GM12878 (cell line): ENCODE results near the gene ZNF462. TPM values are rescaled to one million over a fixed set of nuclear protein-coding genes. Genes with fewer than 3 reads are reported as not detected.
A peak's percentile ranks its signal among the peaks of the same experiment; 100 is the strongest.

Experiments
- ATAC-seq: fragments of 200-7000 bp; cut with Tn5 transposase; 3 replicates; pipeline ENCODE4 v1.9.1; 2020; ENCODE audit warnings: mild to moderate bottlenecking, moderate library complexity
- BruUV-seq: library from RNA; stranded (reverse); fragments of 400-500 nt; replicated peaks from 2 replicates; lab custom pipeline; 2021; lab: Mats Ljungman, UMichigan
- CTCF ChIA-PET: fragments of 300-600 bp; sonication (Branson Sonifier 250); formaldehyde crosslinking; extraction: SDS; loops from one replicate; lab custom pipeline; 2021; ENCODE audit warnings: inconsistent platforms; lab: Yijun Ruan, JAX
- POLR2A ChIA-PET: fragments of 350-600 bp; formaldehyde crosslinking; extraction: SDS; loops from one replicate; lab custom pipeline; 2021; ENCODE audit warnings: inconsistent platforms; lab: Charles Lee
- RAD21 ChIA-PET: fragments of 300-600 bp; sonication (Branson Sonifier 250); formaldehyde crosslinking; loops from one replicate; lab custom pipeline; 2023; ENCODE audit warnings: antibody characterized with exemption; ENCODE audit not compliant: unreplicated experiment; lab: Charles Lee
- SMC1A ChIA-PET: fragments of 300-600 bp; sonication (Branson Sonifier 250); formaldehyde crosslinking; loops from one replicate; lab custom pipeline; 2023; ENCODE audit not compliant: unreplicated experiment, uncharacterized antibody; lab: Charles Lee
- DNase-seq: peaks from one replicate; pipeline ENCODE4 v3.0.0-alpha.2; 2011; ENCODE audit warnings: low read depth, low spot score
- FAIRE-seq: peaks from 3 replicates; lab custom pipeline; 2011; peaks lifted over from hg19 to GRCh38; lab: Jason Lieb, UNC
- H2AFZ ChIP-seq: 2 replicates; pipeline ENCODE4 v1.6.0; 2011; ENCODE audit warnings: low read depth, low read length, control low read depth; ENCODE audit not compliant: control insufficient read depth
- H3K27ac ChIP-seq: 2 replicates; pipeline ENCODE4 v1.5.1; 2011; ENCODE audit warnings: control low read depth; ENCODE audit not compliant: control insufficient read depth, insufficient read depth
- H3K27me3 ChIP-seq, 2 experiments: replicated peaks in 1 of 2; 2 replicates each; pipeline versions ENCODE4 v1.6.0 to v1.6.1; 2011; ENCODE audit warnings: low read length in 1 of 2; ENCODE audit not compliant: control insufficient read depth in 2 of 2, insufficient read depth in 2 of 2
- H3K36me3 ChIP-seq, 2 experiments: 2 replicates each; pipeline ENCODE4 v1.5.1; 2011; ENCODE audit warnings: low read length in 1 of 2; ENCODE audit not compliant: control insufficient read depth in 2 of 2, insufficient read depth in 2 of 2
- H3K4me1 ChIP-seq: 2 replicates; pipeline ENCODE4 v1.6.1; 2011; ENCODE audit warnings: mild to moderate bottlenecking, low read length, moderate library complexity, mixed read lengths; ENCODE audit not compliant: control insufficient read depth, insufficient read depth
- H3K4me2 ChIP-seq: 2 replicates; pipeline ENCODE4 v1.6.0; 2011; ENCODE audit warnings: control low read depth; ENCODE audit not compliant: control insufficient read depth, insufficient read depth
- H3K4me3 ChIP-seq: fragments of 200-600 bp; sonication (generic); 2 replicates; pipeline ENCODE4 v1.5.1; 2016
- H3K79me2 ChIP-seq: 2 replicates; pipeline ENCODE4 v1.6.0; 2011; ENCODE audit warnings: low read length; ENCODE audit not compliant: control insufficient read depth, insufficient read depth
- H3K9ac ChIP-seq: 2 replicates; pipeline ENCODE4 v1.8.0; 2011; ENCODE audit warnings: low read length, control low read depth, mixed read lengths; ENCODE audit not compliant: control insufficient read depth, insufficient read depth
- H3K9me3 ChIP-seq: replicated peaks from 3 replicates; pipeline ENCODE4 v1.5.1; 2011; ENCODE audit warnings: mild to moderate bottlenecking, low read length; ENCODE audit not compliant: control insufficient read depth, insufficient read depth
- H4K20me1 ChIP-seq: 2 replicates; pipeline ENCODE4 v1.6.0; 2011; ENCODE audit not compliant: control insufficient read depth, insufficient read depth
- BMI1 ChIP-seq: fragments of 450-650 bp; IDR thresholded peaks from 2 replicates; pipeline ENCODE4 v1.6.1; 2016; ENCODE audit warnings: mild to moderate bottlenecking, moderate library complexity, borderline replicate concordance
- HSF1 ChIP-seq: fragments of 150-350 bp; IDR thresholded peaks from 2 replicates; pipeline ENCODE4 v1.6.1; 2014; ENCODE audit warnings: mild to moderate bottlenecking, low read depth, low read length
- IRF5 ChIP-seq: fragments of 450-650 bp; IDR thresholded peaks from 2 replicates; pipeline ENCODE4 v1.6.1; 2017; ENCODE audit warnings: borderline replicate concordance
- MEF2B ChIP-seq: fragments of 450-650 bp; IDR thresholded peaks from 2 replicates; pipeline ENCODE4 v1.6.1; 2018; ENCODE audit warnings: mild to moderate bottlenecking, moderate library complexity; ENCODE audit not compliant: partially characterized antibody, poor library complexity, severe bottlenecking
- PKNOX1 ChIP-seq: fragments of 450-650 bp; IDR thresholded peaks from 2 replicates; pipeline ENCODE4 v1.6.1; 2016; ENCODE audit warnings: mild to moderate bottlenecking
- RELB ChIP-seq: fragments of 450-650 bp; IDR thresholded peaks from 2 replicates; pipeline ENCODE4 v1.6.1; 2017; ENCODE audit warnings: low read depth, mild to moderate bottlenecking, moderate library complexity
- RUNX3 ChIP-seq: IDR thresholded peaks from 2 replicates; pipeline ENCODE4 v1.6.1; 2012; ENCODE audit warnings: low read length, inconsistent platforms
- SIN3A ChIP-seq: IDR thresholded peaks from 2 replicates; pipeline ENCODE4 v1.6.1; 2012; ENCODE audit warnings: low read depth, low read length, improper control_type of control experiment
- ZBTB40 ChIP-seq: fragments of 450-650 bp; IDR thresholded peaks from 2 replicates; pipeline ENCODE4 v1.6.1; 2016; ENCODE audit warnings: mild to moderate bottlenecking, moderate library complexity, borderline replicate concordance
- WGBS: methylation state at CpG from one replicate; pipeline ENCODE4 v1.1.6; 2016; ENCODE audit warnings: low lambda C conversion rate; ENCODE audit not compliant: insufficient replicate concordance, insufficient coverage; ENCODE audit errors: missing lambda C conversion rate; 5-methylcytosine and 5-hydroxymethylcytosine counted together
- in situ Hi-C: fragments of 300-500 bp; cut with MboI; formaldehyde crosslinking; loops from 9 replicates; pipeline ENCODE4 v1.14.3; 2018; ENCODE audit warnings: mixed read lengths
- intact Hi-C: fragments of 100-400 bp; cut with micrococcal nuclease; formaldehyde crosslinking; loops from one replicate; pipeline ENCODE4 v1.14.2; 2022; ENCODE audit not compliant: unreplicated experiment
- polyA plus RNA-seq, 11 experiments: library from polyadenylated mRNA; depleted of rRNA in 4 of 11; unstranded in 6 of 11; stranded (reverse) in 5 of 11; fragments of >200 nt; fragmentation: Nextera tagmentation in 4 of 11; fragmentation: Illumina TruSeq in 1 of 11; extraction: Ambion mirVana in 4 of 11; extraction: Trizol in 1 of 11; gene quantifications; 1 replicate in 1 of 11; 2 replicates in 10 of 11; pipeline versions ENCODE4 v1.2.1 to v1.2.3, GENCODE V29; 2011 to 2016; ENCODE audit warnings: inconsistent platforms in 2 of 11, missing spikeins in 2 of 11, low read depth in 1 of 11
- total RNA-seq, 4 experiments: library from RNA; depleted of rRNA in 3 of 4; stranded (reverse); fragments of >200 nt in 3 of 4; fragmentation: Illumina TruSeq in 1 of 4; extraction: Trizol in 1 of 4; gene quantifications; 2 replicates each; pipeline versions ENCODE4 v1.2.1 to v1.2.3, GENCODE V29; 2013 to 2021

Gene ZNF462
- total and polyA plus RNA-seq, 10 of the 15 experiments (the other 5 are each of a cell fraction or from before 2014, with no cell fraction given), result 0.27 to 13.7 (median 0.55) TPM

- TF ChIP-seq RELB, result peak; percentile 85
- no peak for TF ChIP-seq SIN3A
- peak; percentile 33; the same call in 1 of the 2 replicates for TF ChIP-seq PKNOX1
- TF ChIP-seq MEF2B, result peak; percentile 62
- TF ChIP-seq RUNX3, result peak; percentile 26; the same call in 1 of the 2 replicates
Measured at GRCh38 chr9:106964329-106964728, 101.4 kb downstream of the ZNF462 start (continued).

GRCh38 chr9:106964822-106965525 is 102.0 kb downstream of the ZNF462 start:
- intact Hi-C loops, result loop anchor here (2.0 kb wide), 1 partner anchor 16 kb away; no protein-coding TSS in a partner anchor
- SMC1A ChIA-PET, result interaction anchor here (0.7 to 3.1 kb wide), 19 partner anchors 8 to 247 kb away, joined by 3 to 45 read pairs (median 4); no protein-coding TSS in a partner anchor
- FAIRE-seq (no peak), DNase-seq (no peak), ATAC-seq (peak; percentile 40)
- Histone ChIP-seq H3K9ac (no peak overlapping the region), H3K36me3 (no peaks in the 10 kb centered on the region; a peak in 1 of 4 replicates), H3K79me2 (no peaks in the 10 kb centered on the region), H2AFZ (no peak overlapping the region), H3K4me1 (no peaks in the 10 kb centered on the region), H3K4me3 (no peak overlapping the region), H3K27me3 (no peaks in the 10 kb centered on the region), H3K27ac (no peak overlapping the region), H3K9me3 (no peaks in the 10 kb centered on the region; the same call in 2 of the 3 replicates), H3K4me2 (no peak overlapping the region), H4K20me1 (no peaks in the 10 kb centered on the region)
- RAD21 ChIA-PET, result interaction anchor here (0.6 to 2.2 kb wide), 6 partner anchors 8 to 212 kb away, joined by 3 to 19 read pairs (median 4); no protein-coding TSS in a partner anchor
- POLR2A ChIA-PET, result interaction anchor here (1.2 to 1.9 kb wide), 2 partner anchors 14 to 16 kb away, joined by 3 to 12 read pairs; no protein-coding TSS in a partner anchor
- in situ Hi-C loops, result no loop called here
- no TSS peak for BruUV-seq
- CTCF ChIA-PET, result interaction anchor here (1.1 to 1.9 kb wide), 8 partner anchors 12 to 207 kb away, joined by 3 to 11 read pairs (median 4); no protein-coding TSS in a partner anchor
- 4% methylated on average over 4 of the region's 4 CpGs for WGBS
- TF ChIP-seq IRF5 (no peak), BMI1 (no peak), ZBTB40 (no peak), HSF1 (no peak)
